Mesenchymal stem cell (in vitro differentiated cells and primary cell): ENCODE data around the gene MAP3K6.
A peak's percentile ranks its signal among the peaks of the same experiment; 100 is the strongest.

Source experiments
- DNase-seq: peaks from one replicate; pipeline ENCODE4 v3.0.0-alpha.2; 2013
- H2AFZ ChIP-seq: one replicate; pipeline ENCODE4 v1.6.1; 2013; ENCODE audit warnings: low read depth, mild to moderate bottlenecking, control low read depth, inconsistent platforms, low read length, moderate library complexity
- H2AK5ac ChIP-seq: 2 replicates; pipeline ENCODE4 v1.6.1; 2013; ENCODE audit warnings: low read length, moderate library complexity, mild to moderate bottlenecking, inconsistent platforms; ENCODE audit not compliant: severe bottlenecking
- H2BK120ac ChIP-seq: one replicate; pipeline ENCODE4 v1.6.1; 2013; ENCODE audit warnings: low read depth, mild to moderate bottlenecking, inconsistent platforms, low read length, moderate library complexity
- H2BK12ac ChIP-seq, 2 experiments: one replicate each; pipeline ENCODE4 v1.6.1; 2013; ENCODE audit warnings: inconsistent platforms in 2 of 2, low read length in 2 of 2, mild to moderate bottlenecking in 2 of 2, moderate library complexity in 2 of 2, control low read depth in 1 of 2
- H2BK15ac ChIP-seq: one replicate; pipeline ENCODE4 v1.6.1; 2013; ENCODE audit warnings: mild to moderate bottlenecking, low read depth, inconsistent platforms; ENCODE audit not compliant: poor library complexity, severe bottlenecking
- H2BK5ac ChIP-seq: 2 replicates; pipeline ENCODE4 v1.6.1; 2013; ENCODE audit warnings: low read depth, mild to moderate bottlenecking, low read length, control low read depth, inconsistent platforms; ENCODE audit not compliant: poor library complexity, severe bottlenecking
- H3K14ac ChIP-seq, 2 experiments: one replicate each; pipeline ENCODE4 v1.6.1; 2013; ENCODE audit warnings: inconsistent platforms in 2 of 2, low read length in 2 of 2, control low read depth in 1 of 2, mild to moderate bottlenecking in 1 of 2, moderate library complexity in 1 of 2
- H3K18ac ChIP-seq, 2 experiments: one replicate each; pipeline ENCODE4 v1.6.1; 2013; ENCODE audit warnings: inconsistent platforms in 2 of 2, low read length in 2 of 2, control low read depth in 1 of 2, low read depth in 1 of 2, mild to moderate bottlenecking in 1 of 2
- H3K23ac ChIP-seq, 2 experiments: one replicate each; pipeline ENCODE4 v1.6.1; 2013; ENCODE audit warnings: inconsistent platforms in 2 of 2, low read length in 2 of 2, mild to moderate bottlenecking in 2 of 2, moderate library complexity in 2 of 2, control low read depth in 1 of 2
- H3K27ac ChIP-seq: 2 replicates; pipeline ENCODE4 v1.5.1; 2013; ENCODE audit warnings: mild to moderate bottlenecking, moderate library complexity, low read length, control low read depth, inconsistent platforms; ENCODE audit not compliant: poor library complexity, severe bottlenecking
- H3K27me3 ChIP-seq, 2 experiments: 2 replicates each; pipeline versions ENCODE4 v1.6.1 to v1.7.0; 2013; ENCODE audit warnings: low read length in 2 of 2, mild to moderate bottlenecking in 2 of 2, moderate library complexity in 2 of 2, control low read depth in 1 of 2, inconsistent platforms in 1 of 2; ENCODE audit not compliant: control insufficient read depth in 1 of 2, insufficient read depth in 1 of 2
- H3K36me3 ChIP-seq, 2 experiments: 2 replicates each; pipeline versions ENCODE4 v1.6.1 to v1.7.0; 2013; ENCODE audit warnings: low read length in 2 of 2, control low read depth in 1 of 2, inconsistent platforms in 1 of 2, low read depth in 1 of 2, mild to moderate bottlenecking in 1 of 2; ENCODE audit not compliant: insufficient read depth in 2 of 2, control insufficient read depth in 1 of 2
- H3K4ac ChIP-seq, 2 experiments: one replicate each; pipeline ENCODE4 v1.6.1; 2013; ENCODE audit warnings: inconsistent platforms in 2 of 2, low read length in 2 of 2, mild to moderate bottlenecking in 2 of 2, moderate library complexity in 2 of 2, control low read depth in 1 of 2, low read depth in 1 of 2
- H3K4me1 ChIP-seq: 2 replicates; pipeline ENCODE4 v1.6.1; 2013; ENCODE audit warnings: low read depth, low read length, control low read depth; ENCODE audit not compliant: control insufficient read depth, insufficient read depth
- H3K4me2 ChIP-seq: 2 replicates; pipeline ENCODE4 v1.6.1; 2013; ENCODE audit warnings: low read length, mild to moderate bottlenecking, inconsistent platforms; ENCODE audit not compliant: poor library complexity, severe bottlenecking
- H3K4me3 ChIP-seq, 2 experiments: 2 replicates each; pipeline versions ENCODE4 v1.5.1 to v1.7.0; 2013; ENCODE audit warnings: low read length in 2 of 2, mild to moderate bottlenecking in 2 of 2, control low read depth in 1 of 2, low read depth in 1 of 2; ENCODE audit not compliant: insufficient read depth in 1 of 2
- H3K79me1 ChIP-seq: replicated peaks from 2 replicates; pipeline ENCODE4 v1.6.1; 2013; ENCODE audit warnings: mild to moderate bottlenecking, control low read depth, low read length, inconsistent platforms; ENCODE audit not compliant: poor library complexity, severe bottlenecking
- H3K9ac ChIP-seq: 2 replicates; pipeline ENCODE4 v1.7.0; 2013; ENCODE audit warnings: mild to moderate bottlenecking, low read length, moderate library complexity
- H3K9me3 ChIP-seq: 2 replicates; pipeline ENCODE4 v1.7.0; 2013; ENCODE audit warnings: mild to moderate bottlenecking, low read length; ENCODE audit not compliant: control insufficient read depth
- H4K8ac ChIP-seq: one replicate; pipeline ENCODE4 v1.6.1; 2013; ENCODE audit warnings: inconsistent platforms, mild to moderate bottlenecking, low read length, moderate library complexity
- H4K91ac ChIP-seq: one replicate; pipeline ENCODE4 v1.6.1; 2013; ENCODE audit warnings: mild to moderate bottlenecking, low read length, inconsistent platforms
- WGBS: methylation state at CpG from one replicate; pipeline ENCODE4 v1.1.7; 2013; ENCODE audit warnings: mixed read lengths; 5-methylcytosine and 5-hydroxymethylcytosine counted together

MAP3K6 gene

GRCh38 chr1:27318136-27318535 is 48.6 kb downstream of the MAP3K6 start:
- H3K36me3 ChIP-seq = no peaks in the 10 kb centered on the region
- peak overlapping the region in 1 of 2 experiments; percentile 80 for H3K4ac ChIP-seq
- H3K27ac ChIP-seq = no peak overlapping the region
- peak overlapping the region; percentile 1 to 81 for H2BK12ac ChIP-seq
- no peak overlapping the region for H2BK120ac ChIP-seq
- H4K91ac ChIP-seq = peak overlapping the region; percentile 45
- H2AFZ ChIP-seq = peak overlapping the region; percentile 3
- no peaks in the 10 kb centered on the region for H3K4me1 ChIP-seq
- no peak overlapping the region for H2AK5ac ChIP-seq
- H3K18ac ChIP-seq = no peak overlapping the region
- no peaks in the 10 kb centered on the region for H3K79me1 ChIP-seq
- peaks cover 0 to 19% of the 10 kb centered on the region in 2 experiments for H3K27me3 ChIP-seq
- no peak for DNase-seq
- H3K9ac ChIP-seq = peak overlapping the region; percentile 10
- H3K4me2 ChIP-seq = no peak overlapping the region
- peak overlapping the region; percentile 54 for H2BK15ac ChIP-seq
- no peak overlapping the region for H3K23ac ChIP-seq
- no peak overlapping the region for H2BK5ac ChIP-seq
- peak overlapping the region in 1 of 2 experiments; percentile 20 for H3K4me3 ChIP-seq
- 21% methylated on average over 4 of the region's 4 CpGs for WGBS
- H3K14ac ChIP-seq = no peak overlapping the region
- H4K8ac ChIP-seq = peak overlapping the region; percentile 45
- no peaks in the 10 kb centered on the region for H3K9me3 ChIP-seq

DNA sequence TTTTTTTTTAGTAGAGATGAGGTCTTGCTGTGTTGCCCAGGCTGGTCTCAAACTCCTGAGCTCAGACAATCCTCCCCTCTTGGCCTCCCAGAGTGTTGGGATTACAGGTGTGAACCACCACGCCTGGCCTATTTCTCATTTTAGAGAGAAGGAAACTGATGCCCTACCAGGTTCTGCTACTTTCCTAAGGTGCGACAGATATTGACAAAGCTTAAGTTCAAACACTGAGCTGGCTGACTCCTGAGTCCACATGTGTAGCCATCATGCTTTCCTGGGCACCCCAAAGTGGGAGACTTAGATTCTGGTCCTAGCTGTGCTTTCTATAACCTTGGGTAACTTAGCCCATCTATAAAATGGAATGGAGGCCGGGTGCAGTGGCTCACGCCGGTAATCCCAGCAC is 49.9 kb downstream of the MAP3K6 start:
- Histone ChIP-seq H3K18ac (no peak overlapping the region), H2BK15ac (no peak overlapping the region), H3K4me3 (no peak overlapping the region), H2BK12ac (no peak overlapping the region), H3K27ac (no peak overlapping the region), H3K9me3 (no peaks in the 10 kb centered on the region), H2AK5ac (no peak overlapping the region), H3K27me3 (peaks cover 0 to 19% of the 10 kb centered on the region in 2 experiments), H3K23ac (no peak overlapping the region), H3K36me3 (no peaks in the 10 kb centered on the region), H2BK120ac (no peak overlapping the region), H3K9ac (no peak overlapping the region), H2AFZ (no peak overlapping the region), H3K79me1 (no peaks in the 10 kb centered on the region), H4K91ac (no peak overlapping the region), H3K4ac (no peak overlapping the region), H3K4me2 (no peak overlapping the region), H3K14ac (no peak overlapping the region), H2BK5ac (no peak overlapping the region), H3K4me1 (no peaks in the 10 kb centered on the region), H4K8ac (no peak overlapping the region)
- 93% methylated on average over 5 of the region's 5 CpGs for WGBS
- DNase-seq = no peak

DNA sequence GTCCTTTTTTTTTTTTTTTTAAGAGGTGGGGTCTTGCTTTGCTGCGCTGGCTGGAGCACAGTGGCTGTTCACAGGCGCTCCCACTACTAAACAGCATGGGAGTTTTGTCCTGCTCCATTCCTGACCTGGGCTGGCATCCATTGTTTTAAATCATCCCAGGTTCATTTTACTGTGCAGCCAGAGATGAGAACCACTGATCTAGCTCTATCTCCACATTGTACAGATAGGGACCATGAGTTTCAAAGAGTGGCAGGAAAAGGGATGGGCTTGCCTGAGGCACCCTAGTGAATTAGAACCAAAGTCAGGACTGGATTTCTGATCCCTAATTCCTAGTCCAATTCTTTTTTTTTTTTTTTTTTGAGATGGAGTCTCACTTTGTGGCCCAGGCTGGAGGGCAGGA is 52.0 kb downstream of the MAP3K6 start:
- no peak overlapping the region for H2AK5ac ChIP-seq
- no peak overlapping the region for H4K91ac ChIP-seq
- no peak overlapping the region for H3K4me2 ChIP-seq
- H2AFZ ChIP-seq = no peak overlapping the region
- H2BK12ac ChIP-seq = no peak overlapping the region
- H3K27me3 ChIP-seq = peaks cover 0 to 19% of the 10 kb centered on the region in 2 experiments
- no peak overlapping the region for H3K14ac ChIP-seq
- H4K8ac ChIP-seq = no peak overlapping the region
- no peaks in the 10 kb centered on the region for H3K79me1 ChIP-seq
- no peak overlapping the region for H2BK5ac ChIP-seq
- no peak overlapping the region for H3K23ac ChIP-seq
- no peaks in the 10 kb centered on the region for H3K9me3 ChIP-seq
- H3K4me3 ChIP-seq = no peak overlapping the region
- H2BK120ac ChIP-seq = no peak overlapping the region
- 84% methylated on average over 2 of the region's 2 CpGs for WGBS
- H3K9ac ChIP-seq = peak overlapping the region; percentile 14
- no peak overlapping the region for H3K18ac ChIP-seq
- H2BK15ac ChIP-seq = no peak overlapping the region
- DNase-seq = no peak
- H3K4me1 ChIP-seq = no peaks in the 10 kb centered on the region
- H3K4ac ChIP-seq = no peak overlapping the region
- H3K36me3 ChIP-seq = peaks cover 0 to 4% of the 10 kb centered on the region in 2 experiments
- H3K27ac ChIP-seq = no peak overlapping the region

DNA sequence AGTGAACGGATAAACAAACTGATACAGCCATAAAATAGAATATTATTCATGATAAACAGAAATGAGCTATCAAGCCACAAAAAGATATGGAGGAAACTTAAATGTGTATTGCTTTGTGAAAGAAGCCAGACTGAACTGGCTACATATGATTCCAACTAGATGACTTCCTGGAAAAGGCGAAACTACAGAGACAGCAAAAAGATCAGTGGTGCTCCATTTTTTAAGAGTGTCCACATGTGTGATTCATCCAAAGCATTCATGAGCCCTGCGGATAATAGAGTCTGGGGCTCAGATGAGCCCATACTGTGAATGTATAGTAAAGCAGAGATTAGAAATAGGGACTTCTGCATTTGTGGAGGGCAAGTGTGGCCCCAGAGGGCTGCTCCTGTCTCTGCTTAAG is 52.6 kb downstream of the MAP3K6 start:
- Histone ChIP-seq H3K23ac (no peak overlapping the region), H2AFZ (no peak overlapping the region), H3K27me3 (peaks cover 0 to 19% of the 10 kb centered on the region in 2 experiments), H3K27ac (no peak overlapping the region), H3K9me3 (no peaks in the 10 kb centered on the region), H4K91ac (no peak overlapping the region), H2BK120ac (no peak overlapping the region), H3K4me3 (no peak overlapping the region), H3K4ac (no peak overlapping the region), H3K9ac (peak overlapping the region; percentile 14), H3K79me1 (no peaks in the 10 kb centered on the region), H2BK5ac (no peak overlapping the region), H3K4me2 (no peak overlapping the region), H3K14ac (no peak overlapping the region), H2BK12ac (no peak overlapping the region), H2BK15ac (no peak overlapping the region), H3K36me3 (peaks cover 0 to 4% of the 10 kb centered on the region in 2 experiments), H4K8ac (no peak overlapping the region), H2AK5ac (no peak overlapping the region), H3K18ac (no peak overlapping the region), H3K4me1 (no peaks in the 10 kb centered on the region)
- no peak for DNase-seq
- WGBS = 79% methylated on average over 2 of the region's 3 CpGs
